ENCODE data around the gene TLR8.

Gene TLR8

DNA sequence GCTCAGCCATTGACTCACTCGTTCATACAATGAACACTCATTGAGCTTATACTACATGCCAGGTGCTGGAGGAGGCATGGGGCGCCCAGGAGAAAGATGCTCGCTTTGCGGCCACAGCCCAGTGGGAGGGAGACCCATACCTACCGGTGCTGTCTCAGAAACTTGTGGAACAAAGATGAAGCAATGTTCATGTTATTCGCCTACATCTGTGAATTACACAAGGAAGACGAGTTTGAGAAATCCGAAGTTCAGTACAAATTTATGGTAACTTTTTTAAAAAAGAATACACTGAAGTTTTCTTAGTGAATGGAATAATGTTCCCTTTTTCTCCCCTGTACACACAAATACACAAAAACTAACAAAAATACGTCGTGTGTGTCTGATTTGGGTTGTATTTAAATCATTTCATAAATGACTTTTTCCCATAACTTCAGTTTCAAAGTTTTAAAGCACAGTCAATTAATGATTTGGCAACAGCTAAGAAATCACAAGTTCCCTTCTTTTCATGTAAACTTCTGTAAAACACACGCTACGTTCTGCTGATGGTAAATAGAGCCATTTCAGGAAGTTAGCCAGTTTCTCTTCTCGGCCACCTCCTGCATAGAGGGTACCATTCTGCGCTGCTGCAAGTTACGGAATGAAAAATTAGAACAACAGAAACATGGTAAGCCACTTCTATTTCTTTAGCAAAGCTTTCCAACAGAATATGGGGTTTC, at the start of gene TLR8:
Gene TLR8 (plus strand): TSS at position 575 of the 716 bp plus-strand sequence. CDS start 87 bp downstream, at position 662.
- no peak for DNase-seq (ENCODE audit: low read depth)

DNA sequence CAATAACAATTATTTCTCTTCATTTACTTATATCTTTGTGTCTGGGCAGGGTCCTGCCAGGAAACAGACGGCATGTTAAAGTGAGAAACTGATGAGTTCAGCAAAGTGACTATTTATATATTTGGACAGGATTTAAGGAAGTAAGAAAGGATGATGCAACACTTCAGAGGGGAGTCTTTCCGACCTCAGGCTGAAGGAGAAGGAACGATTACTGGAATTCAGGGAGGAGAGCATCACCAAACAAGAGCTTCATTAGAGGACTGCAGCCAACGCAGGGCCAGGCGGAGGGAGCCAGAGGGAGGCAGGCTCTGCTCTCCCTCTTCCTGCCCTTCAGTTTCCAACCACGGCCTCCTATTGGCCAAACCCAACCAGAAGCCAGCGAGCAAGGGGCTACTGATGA, 41.1 kb upstream of the TLR8 start:
- no peak for DNase-seq (ENCODE audit: low read depth)

DNA sequence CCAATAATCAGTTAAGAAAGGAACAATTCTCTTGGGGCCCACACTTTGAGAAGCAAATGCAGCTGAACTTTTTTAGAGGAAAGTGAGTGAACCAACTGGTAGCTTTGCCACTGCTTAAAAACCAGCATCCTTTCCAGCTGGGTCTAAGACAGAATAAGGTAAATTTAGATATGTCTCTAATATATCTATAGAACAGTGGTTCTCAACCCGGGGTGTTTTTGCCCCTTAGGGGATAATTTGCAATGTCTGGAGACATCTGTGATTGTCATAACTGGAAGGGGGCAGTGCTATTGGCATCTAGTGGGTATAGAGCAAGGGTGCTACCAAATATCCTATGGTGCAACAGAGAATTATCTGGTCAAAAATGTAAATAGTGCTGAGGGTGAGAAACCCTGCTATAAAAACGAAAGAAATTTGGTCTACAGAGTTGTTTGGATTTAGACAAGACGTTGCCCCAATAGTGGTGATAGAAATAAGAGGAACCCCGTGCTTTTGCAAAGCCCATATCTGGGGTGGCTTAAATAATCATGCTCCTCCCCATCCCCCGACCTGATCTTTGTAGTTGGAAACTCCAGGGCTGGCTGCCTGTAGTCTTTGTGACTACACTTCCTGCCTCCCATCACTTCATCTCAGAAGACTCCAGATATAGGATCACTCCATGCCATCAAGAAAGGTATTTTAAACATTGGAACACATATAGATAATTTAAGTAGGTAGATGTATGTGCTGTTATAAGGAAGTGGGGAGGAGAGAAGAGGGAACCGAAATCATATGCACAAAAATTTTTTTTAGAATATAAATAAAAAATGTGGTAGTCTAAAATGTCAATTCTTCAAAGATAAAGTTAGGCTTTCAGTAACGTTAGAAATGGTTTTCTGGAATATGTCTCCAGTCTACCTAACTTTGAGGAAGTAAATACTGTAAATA, 39.7 kb upstream of the TLR8 start, which contains the start of gene TLR7:
Gene TLR7 (plus strand): TSS at position 622 of the 927 bp plus-strand sequence. CDS start 507 bp downstream, outside the sequence.
- no peak for DNase-seq (ENCODE audit: low read depth)

DNA sequence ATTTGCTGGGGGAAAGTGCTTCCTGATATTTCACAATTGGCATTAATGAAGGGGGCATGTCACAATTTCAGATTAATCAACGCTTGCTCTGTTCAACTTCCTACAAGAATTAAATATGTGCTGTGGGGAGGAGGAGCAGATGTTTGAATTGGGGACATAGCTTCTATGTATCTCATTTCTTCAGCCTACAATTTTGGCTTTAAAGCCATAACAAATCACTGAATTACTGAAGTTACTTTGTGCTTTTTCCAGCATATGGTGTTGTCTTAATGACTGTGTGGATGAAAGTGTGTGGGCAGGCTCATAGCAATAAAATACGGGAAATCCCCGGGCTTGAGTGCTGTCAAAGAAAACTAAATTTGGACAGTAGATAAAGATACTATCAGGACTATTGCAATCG, 38.7 kb upstream of the TLR8 start:
- no peak for DNase-seq (ENCODE audit: low read depth)

DNA sequence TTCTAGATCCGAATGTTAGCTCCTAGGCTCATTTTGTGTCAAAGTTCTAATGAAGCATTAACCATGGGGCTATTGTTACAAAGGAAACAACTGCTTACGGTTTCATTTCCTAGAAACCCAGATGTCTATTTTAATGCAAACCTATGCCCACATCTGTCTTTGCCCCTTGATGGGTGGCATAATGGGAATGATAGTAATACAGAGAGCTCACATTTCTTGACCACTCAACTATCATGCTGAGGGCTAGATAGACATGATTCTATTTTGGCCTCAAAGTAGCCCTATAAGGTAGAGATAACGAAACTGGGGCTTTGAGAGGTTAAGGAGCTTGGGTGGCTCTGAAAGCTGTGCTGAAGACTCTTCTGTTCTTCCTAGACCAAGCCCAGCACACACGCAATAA, 37.7 kb upstream of the TLR8 start:
- no peak for DNase-seq (ENCODE audit: low read depth)

DNA sequence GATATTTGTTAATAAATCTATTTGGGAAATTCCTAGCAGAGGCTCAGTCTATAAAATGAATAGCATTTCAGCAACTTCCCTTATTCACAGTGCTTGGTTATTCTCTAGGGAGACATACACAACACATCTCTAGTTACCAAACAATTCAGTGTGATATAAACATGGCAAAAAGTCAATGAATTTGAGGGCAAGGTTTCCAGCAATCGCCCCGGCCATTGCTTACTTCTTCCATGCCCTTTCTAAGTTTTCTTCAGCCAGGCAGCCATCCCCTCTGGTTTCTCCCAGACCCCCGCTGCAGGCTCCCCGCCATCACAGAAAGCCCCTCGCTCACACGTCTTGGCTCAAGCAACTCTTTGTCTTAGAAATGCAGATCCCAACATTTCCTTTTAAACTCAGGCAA, 35.2 kb upstream of the TLR8 start:
- no peak for DNase-seq (ENCODE audit: low read depth)

DNA sequence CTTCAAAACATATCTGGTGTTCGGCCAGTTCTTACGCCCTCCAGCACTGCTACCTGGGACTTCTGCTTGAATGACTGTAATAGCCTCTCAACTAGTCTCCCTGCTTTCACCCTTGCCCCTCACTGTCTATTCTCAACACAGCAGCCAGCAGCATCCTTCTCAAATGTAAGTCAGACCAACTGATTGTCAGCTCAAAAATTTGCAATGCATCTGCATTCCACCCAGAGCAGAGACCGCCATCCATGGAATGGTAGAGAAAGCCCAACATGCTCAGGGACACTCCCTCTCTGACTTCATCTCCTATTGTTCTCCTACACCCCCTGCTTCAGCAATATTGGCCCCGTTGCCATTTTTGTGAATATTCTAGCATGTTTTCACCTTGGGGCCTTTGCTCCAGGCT, 33.7 kb upstream of the TLR8 start:
- DNase-seq (ENCODE audit: low read depth) = no peak

DNA sequence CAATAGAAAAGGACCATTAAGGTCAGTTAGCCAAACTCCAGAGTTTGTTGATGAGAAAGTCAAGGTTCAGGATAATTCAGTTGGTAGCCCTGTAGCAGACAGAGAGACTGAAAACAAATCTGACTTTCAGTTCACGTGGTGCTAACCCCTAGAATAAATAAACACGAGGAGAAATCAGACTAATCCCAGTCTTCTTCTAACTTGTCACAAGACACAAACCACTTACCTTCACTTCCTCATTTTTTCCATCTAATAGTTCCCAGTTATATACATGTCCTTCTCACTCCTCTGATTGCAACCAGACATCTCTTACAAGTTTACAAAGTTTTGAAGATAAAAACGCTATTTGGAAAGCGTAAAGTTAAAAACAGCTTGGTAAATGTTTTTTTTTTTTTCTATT, 31.8 kb upstream of the TLR8 start:
- no peak for DNase-seq (ENCODE audit: low read depth)

DNA sequence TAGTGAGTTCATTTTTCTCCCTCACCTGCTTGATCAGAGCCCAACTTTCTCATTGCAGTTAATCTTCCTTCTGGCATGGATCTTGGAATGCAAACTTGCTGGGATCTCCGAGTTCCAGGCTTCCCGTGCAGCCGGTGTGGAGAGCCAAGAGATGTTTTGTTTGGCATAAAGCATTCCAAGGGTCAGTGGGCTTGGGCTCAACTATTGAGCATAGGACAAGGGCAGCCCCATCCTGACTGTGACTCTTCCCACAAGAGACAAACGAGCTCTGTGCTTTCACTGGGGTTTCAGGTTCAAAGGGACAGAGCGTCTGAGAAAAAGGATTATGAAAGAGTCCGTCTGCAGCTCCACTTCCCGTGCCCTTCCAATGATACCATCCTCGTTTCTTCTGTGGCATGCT, 29.0 kb upstream of the TLR8 start:
- no peak for DNase-seq (ENCODE audit: low read depth)

DNA sequence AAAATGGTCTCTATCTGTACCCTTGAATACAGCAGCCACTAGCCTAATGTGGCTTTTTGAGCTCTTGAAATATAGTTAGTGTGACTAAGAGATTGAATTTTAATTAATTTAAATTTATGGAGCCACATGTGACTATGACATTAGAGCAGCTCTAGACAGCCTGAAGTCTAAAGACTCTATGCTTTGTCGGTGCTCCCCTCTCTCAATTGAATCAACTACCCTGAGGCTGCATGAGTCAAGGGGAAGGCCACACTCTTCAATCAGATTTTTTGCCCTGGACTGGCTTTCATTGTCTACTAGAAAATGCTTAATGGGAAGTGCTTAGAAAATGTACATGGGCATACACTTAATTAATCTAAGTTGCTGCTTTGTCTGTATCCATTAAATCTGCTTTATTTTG, 27.9 kb upstream of the TLR8 start:
- no peak for DNase-seq (ENCODE audit: low read depth)

DNA sequence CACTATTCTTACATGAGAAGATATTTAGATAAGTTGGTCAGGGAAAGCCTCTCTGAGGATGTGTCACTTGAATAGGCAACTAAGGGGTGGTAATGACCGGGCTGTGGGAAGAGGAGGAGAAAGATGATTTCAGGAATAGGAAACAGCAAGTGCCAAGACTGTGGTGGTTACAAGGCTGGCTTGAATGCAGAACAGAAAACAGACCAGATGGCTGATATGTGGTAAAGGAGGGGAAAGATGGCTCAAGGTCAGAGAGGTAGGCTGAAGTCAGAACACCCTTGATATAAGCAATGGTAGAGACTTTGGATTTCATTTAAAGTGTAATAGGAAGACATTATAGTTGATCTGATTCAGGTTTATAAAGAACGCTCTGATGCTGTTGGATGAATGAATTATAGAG, 24.5 kb upstream of the TLR8 start:
- DNase-seq (ENCODE audit: low read depth) = no peak

DNA sequence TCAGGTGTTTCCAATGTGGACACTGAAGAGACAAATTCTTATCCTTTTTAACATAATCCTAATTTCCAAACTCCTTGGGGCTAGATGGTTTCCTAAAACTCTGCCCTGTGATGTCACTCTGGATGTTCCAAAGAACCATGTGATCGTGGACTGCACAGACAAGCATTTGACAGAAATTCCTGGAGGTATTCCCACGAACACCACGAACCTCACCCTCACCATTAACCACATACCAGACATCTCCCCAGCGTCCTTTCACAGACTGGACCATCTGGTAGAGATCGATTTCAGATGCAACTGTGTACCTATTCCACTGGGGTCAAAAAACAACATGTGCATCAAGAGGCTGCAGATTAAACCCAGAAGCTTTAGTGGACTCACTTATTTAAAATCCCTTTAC, 20.9 kb upstream of the TLR8 start:
- DNase-seq (ENCODE audit: low read depth) = no peak

DNA sequence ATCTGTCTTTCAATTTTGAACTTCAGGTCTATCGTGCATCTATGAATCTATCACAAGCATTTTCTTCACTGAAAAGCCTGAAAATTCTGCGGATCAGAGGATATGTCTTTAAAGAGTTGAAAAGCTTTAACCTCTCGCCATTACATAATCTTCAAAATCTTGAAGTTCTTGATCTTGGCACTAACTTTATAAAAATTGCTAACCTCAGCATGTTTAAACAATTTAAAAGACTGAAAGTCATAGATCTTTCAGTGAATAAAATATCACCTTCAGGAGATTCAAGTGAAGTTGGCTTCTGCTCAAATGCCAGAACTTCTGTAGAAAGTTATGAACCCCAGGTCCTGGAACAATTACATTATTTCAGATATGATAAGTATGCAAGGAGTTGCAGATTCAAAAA, 19.9 kb upstream of the TLR8 start:
- DNase-seq (ENCODE audit: low read depth) = no peak

DNA sequence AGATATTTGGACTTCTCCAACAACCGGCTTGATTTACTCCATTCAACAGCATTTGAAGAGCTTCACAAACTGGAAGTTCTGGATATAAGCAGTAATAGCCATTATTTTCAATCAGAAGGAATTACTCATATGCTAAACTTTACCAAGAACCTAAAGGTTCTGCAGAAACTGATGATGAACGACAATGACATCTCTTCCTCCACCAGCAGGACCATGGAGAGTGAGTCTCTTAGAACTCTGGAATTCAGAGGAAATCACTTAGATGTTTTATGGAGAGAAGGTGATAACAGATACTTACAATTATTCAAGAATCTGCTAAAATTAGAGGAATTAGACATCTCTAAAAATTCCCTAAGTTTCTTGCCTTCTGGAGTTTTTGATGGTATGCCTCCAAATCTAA, 19.3 kb upstream of the TLR8 start:
- no peak for DNase-seq (ENCODE audit: low read depth)

DNA sequence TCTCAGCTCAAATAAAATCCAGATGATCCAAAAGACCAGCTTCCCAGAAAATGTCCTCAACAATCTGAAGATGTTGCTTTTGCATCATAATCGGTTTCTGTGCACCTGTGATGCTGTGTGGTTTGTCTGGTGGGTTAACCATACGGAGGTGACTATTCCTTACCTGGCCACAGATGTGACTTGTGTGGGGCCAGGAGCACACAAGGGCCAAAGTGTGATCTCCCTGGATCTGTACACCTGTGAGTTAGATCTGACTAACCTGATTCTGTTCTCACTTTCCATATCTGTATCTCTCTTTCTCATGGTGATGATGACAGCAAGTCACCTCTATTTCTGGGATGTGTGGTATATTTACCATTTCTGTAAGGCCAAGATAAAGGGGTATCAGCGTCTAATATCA, 18.7 kb upstream of the TLR8 start:
- no peak for DNase-seq (ENCODE audit: low read depth)

DNA sequence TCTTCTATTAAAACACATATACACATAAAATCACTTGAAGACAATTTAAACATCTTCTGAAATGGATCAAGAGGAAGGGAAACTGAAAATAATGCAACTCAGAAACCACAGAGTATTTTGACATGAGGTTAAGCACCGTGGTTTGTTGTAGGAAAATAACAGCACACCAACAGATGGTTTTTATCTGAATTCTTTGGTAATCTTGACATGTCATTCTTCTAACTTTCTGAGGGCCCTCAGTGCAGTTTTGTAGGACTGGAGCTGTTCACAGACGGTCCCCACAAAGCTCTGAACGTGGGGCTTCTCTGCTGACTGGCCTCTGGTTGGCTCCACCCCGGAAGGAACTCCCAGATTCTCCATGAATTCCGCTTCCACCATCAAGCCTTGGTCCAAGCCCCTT, 16.0 kb upstream of the TLR8 start:
- DNase-seq (ENCODE audit: low read depth) = no peak

DNA sequence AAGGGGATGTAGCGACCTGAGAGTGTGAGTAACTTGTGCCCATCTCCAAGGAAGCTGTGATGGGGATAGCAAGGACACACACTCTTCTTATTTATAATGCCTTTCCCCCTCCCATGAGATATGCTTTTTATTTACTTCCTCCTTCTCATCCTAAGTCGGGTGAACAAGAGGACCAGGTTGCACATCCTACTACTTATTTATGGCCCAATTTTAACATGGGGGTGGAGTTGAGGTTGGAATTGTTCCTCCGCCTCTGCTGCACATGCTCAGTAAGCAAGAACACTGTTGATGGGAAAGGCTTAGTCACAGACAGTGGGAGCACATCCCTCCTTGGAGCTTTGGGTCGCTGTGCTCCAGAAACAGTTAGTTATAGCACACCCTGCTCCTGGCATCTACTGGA, 15.2 kb upstream of the TLR8 start:
- DNase-seq (ENCODE audit: low read depth) = no peak

DNA sequence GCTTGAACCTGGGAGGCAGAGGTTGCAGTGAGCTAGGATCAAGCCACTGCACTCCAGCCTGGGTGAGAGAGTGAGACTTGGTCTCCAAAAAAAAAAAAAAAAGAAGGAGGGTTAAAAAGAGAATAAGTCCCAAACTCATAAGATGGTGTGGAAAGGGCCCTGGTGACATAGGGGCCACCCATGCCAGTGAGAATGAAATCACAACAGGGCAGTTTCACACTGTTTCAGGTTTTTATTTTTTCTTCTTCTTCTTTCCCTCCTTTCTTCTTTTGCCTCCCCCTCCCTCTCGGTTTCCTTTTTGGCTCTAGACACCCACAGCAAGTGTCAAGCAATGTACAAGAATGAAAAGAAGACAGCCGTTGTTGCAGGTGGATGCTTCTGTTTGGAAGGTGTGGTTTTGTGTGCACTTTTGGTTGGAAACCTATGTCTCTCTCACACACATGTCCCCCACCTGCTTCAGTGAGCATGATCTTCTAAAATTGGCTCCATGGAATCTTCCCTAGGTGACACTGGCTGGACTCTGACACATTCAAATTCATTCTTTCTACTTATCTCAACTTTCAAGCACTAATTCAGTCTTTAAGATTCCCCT, 14.4 kb upstream of the TLR8 start:
- DNase-seq (ENCODE audit: low read depth) = no peak

DNA sequence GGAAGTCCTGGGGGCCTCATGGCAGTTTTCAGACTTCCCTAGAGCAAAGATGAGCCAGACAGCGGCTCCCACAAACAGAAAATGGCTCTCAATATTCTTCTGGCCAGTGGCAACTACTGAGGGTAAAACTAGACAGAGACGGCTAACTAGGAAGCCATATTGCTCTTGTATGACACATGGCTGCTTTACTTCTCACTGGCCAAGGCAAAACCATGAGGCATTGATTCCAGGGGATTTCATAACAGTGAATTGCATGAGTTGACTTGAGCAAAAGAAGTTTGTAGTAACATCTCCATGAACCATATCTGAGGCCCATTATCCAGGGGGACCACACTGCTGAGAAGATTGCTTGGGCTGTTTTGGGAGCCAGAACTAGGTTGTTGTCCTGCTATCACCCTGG, 13.7 kb upstream of the TLR8 start:
- no peak for DNase-seq (ENCODE audit: low read depth)

DNA sequence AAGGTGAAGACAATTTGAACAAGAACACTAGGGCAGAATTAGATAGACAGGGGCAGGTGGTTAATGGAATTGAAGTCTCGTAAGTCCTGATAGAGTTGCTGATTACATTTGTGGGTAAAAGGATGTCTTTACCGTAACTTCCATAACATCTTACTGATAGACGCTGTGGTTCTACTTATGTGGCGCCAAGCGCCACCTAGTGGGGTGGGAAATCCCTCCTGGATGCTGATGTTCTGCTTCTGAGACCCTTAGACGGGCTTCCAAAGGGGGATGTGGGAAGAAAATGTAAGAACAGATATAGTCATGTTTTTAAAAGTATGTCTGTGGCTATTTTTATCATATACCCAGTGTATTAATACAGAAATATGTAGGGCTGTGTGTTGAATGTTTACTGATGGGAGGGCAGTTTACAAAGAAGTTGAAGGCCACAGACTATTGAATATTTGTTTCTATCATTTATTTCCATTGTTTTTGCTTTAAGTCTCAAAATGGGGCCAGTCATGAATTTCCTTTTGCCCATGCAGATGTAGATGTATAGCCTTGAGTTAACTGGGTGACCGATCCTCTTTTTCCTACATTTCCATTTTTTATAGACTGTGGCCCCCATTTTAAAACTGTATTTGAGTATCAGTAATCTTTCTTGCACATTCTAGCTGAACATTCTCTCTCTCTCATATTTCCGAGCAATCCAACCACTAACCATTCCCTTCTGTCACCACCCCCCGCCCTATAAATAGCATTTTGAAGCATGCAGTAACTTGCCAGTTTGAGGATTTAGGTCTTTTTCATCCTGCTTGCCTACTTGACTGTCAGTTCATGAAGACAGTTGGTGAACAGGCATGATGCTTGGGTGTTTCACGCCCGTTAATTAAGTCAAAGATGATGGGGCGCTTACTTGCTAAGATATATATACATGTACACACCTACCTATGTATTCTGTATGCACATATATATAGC, 12.1 kb upstream of the TLR8 start:
- peak; percentile 11 for DNase-seq (ENCODE audit: low read depth)

DNA sequence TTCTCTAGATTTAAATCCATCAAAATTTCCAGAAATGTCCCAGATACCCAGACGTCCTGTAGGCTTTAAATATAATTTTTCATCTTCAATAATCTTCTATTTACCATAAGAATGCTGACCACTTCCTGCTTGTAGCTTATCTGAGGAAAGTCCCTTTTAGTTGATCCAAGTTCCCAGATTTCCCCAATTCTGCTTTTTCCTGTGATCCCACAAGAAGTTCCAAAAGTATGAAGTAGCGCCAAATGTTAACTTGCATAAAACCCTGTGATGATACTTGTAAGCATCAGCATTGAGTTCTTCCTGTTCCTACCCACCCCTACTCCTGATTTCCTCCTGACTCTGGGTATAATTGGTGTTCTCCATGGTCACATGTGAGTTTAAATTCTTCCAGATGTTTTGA, 10.6 kb upstream of the TLR8 start:
- no peak for DNase-seq (ENCODE audit: low read depth)

DNA sequence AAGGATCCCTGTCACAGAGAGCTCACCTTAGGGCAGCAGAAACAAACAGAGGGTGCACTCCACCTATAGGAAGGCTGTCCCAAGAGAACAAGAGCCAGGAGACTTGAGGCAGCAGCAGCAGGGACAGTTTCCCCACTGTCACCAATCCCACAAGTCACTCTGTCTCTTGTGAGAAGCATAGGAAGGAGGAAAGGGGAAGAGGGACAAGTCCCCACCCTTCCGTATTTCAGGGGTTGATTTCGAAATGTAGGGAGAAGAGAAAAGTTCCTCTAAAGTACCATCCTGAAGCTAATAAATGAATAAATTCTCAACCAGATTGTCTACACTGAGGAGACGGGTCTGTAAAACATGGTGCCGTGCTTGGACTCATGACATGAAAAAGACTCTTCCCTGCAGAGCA, 9.5 kb upstream of the TLR8 start:
- DNase-seq (ENCODE audit: low read depth) = no peak

Data from activated T-cell treated with anti-CD3 and anti-CD28 coated beads for 24 hours (primary cell).